Stimulated activated CD8-positive, alpha-beta memory T cell treated with anti-CD3 and anti-CD28 coated beads, Interleukin-15, amount 100 ng/mL, for 4 hours (primary cell): Measurements from ENCODE around the gene GRIK5.
"Not testable (repeated sequence)": the region's sequence is repeated elsewhere in the genome, so short reads cannot be mapped to it uniquely, and the experiment has no call there.

Source experiments
- DNase-seq, 2 donors: peaks; one replicate each; pipeline ENCODE4 v3.0.0-alpha.2; 2020; ENCODE audit warnings: low read depth in 2 of 2

The GRIK5 gene

DNA sequence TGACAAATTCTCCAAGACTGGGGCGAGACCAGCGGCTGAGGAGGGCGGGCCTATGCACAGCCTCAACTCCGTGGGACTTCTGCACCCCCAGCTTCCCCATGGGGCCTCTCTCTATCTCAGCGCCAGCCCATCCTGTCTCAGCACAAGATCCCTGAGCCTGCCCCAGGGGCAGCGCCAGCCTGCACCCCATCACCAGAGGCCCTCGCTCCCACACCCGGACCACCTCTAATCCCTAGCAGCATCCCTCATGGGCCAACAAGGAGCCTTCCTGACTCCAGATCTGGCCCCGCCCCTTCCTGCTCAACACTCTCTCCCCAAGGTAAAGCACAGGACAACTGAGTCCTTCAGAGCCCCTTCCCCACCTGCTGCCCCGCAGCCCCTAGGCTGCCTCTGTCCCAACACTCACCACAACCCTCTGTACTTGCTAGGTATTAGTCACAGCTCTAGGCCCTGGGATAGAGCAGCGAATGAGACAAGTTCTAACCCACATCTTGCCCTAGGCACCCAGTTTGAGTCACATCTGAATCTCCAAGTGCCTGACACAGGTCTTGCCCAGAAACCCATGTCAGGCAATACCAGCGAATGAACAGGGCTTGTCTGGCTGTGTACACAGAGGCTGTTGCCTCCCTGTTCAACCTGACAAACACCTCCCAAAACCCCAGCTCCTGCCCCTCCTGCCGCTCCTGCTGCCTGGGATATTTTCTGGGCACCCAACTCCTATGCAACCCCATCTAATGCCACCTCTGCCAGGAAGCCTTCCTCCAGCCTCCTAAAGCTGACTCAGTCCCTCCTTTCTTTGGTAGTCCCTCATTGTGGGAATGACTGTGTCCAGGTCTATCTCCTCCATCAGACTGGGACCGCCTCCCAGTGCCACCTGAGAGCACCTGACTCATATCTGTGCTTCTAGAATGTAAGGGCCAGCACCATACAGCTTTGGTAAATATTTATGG is 18.6 kb downstream of the GRIK5 start:
- no peak for DNase-seq

DNA sequence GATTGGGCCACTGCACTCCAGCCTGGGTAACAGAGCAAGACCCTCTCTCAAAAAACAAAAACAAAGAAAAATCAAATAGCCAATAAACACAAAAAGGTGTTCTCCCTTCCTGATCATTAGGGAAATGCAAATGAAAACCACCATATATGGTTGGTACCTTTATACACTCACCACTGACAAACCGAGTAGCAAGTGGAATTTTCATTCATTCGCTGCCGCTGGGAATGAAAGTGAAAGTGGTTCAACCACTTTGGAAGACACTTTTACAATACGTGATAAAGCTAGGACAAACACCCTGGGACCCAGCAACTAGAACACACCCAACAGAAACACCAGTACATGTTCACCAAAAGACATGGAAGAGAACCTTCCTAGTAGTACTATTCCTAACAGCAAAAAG is 21.0 kb downstream of the GRIK5 start:
- no peak for DNase-seq

DNA sequence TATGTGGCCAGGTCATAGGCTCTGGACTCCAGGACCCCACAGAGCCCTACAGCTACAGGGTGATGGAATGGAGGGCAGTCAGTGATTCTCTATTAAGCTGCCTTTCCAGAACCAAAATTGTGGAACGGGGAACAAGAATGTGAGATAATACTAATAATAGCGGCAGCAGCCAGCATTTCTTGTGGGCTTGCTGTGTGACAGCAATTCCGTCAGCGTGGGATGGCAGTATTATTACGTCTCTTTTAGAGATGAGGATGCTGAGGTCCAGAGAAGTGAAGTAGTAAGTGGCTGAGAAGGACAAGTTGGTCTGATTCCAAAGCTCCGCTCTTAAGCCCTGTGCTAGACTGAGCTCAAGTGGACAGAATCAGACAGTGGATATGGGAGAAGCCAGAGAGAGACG is 24.4 kb downstream of the GRIK5 start:
- DNase-seq: no peak

DNA sequence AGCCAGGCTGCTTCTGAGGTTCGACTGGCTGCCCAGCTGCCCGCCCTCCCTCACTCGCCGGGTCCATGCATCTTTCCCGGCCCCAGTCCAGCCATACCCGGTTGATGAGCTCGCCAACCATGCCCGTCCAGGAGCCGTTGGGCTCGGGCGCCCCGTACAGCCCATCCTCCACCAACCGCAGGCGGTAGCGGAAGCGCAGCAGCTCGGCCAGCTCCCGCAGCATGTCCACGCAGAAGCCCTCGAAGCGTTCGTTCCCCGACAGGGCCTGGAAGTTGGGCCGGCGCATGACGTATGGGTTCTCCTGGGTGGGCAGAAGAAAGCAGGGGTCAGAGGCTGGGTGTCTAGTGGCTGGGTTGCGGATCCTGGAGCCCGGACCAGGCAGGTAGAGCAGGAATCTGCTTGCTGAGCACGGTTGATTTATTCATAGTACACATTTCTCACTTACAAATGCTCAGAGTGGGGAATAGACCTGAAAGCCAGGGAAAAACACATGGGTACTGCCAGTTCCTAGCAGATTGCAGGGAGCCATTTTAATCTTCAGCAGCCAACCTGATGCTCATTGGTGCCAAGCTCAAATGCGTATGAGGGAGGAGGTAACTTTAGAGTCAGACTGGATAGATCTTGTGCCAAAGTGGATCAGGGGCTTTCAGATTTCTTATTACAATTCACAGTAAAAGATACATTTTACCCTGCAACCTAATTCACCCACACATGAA is 27.4 kb downstream of the GRIK5 start:
- DNase-seq: no peak

DNA sequence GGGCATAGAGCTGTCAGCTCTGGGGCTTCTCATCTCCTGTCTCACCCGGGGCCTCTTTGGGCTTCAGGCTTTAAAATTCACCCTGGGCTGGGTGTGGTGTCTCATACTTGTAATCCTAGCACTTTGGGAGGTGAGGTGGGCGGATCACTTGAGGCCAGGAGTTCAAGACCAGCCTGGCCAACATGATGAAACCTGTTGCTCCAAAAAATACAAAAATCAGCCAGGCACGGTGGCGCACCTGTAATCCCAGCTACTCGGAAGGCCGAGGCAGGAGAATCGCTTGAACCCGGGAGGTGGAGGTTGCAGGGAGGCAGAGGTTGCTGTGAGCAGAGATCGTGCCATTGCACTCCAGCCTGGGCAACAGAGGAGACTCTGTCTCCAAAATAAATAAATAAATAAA is 29.5 kb downstream of the GRIK5 start:
- DNase-seq: not testable (repeated sequence)

DNA sequence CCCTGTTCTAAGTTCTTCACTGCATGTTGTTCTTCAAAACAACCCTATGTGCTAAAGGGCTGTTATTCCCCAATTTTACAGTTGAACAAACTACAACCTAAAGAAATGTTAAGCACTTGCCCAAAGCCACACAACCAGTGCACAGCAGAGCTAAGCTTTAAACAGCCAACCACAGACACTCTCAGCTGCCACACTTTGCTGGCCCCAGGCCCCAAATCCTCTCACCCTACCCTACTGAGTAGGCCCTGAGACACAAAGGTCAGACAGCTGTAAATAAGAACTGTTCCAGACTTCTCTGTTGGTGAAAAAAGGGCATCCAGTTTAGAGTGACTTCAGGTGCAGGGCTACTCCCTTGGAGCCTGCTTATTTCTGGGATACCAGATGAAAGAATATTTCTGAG is 30.0 kb downstream of the GRIK5 start:
- no peak for DNase-seq

DNA sequence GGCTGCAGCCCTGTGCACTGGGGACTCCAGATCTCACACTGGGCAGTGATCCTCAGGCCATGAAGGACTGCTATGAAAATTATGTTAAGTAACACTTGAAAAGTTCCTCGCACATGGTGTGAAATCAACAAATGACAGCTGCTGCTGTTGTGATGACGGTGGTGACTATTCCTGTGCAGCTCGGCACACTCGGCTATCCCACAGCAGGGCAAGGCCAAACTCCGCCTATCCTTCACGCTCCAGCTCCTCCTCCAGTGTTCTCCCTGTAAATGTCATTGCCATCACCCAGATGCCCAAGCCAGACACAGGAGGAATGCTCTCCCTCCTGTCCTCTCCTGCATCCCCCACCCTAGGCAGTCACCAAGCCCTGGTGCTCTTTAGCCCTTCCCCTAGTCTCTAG is 31.3 kb downstream of the GRIK5 start:
- DNase-seq: no peak

DNA sequence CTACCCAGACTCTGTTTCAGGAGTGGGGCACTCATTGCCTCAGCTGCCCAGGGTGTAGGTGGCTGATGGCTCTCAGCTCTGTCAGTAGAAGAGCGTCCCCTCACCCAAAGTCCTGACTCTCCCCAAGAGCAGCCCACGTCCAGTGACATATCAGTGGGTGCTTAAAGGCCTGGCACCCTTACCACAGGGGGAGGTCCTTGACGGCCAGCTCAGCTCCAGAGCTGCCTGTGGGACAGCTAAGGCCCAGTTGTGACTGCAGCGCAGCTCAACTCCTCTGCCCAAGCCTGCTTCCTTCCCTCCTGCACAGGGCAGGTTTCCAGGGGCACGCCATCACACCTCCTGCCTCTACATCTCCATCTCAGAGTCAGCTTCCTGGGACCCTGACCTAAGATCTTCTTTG is 32.4 kb downstream of the GRIK5 start:
- DNase-seq: no peak

DNA sequence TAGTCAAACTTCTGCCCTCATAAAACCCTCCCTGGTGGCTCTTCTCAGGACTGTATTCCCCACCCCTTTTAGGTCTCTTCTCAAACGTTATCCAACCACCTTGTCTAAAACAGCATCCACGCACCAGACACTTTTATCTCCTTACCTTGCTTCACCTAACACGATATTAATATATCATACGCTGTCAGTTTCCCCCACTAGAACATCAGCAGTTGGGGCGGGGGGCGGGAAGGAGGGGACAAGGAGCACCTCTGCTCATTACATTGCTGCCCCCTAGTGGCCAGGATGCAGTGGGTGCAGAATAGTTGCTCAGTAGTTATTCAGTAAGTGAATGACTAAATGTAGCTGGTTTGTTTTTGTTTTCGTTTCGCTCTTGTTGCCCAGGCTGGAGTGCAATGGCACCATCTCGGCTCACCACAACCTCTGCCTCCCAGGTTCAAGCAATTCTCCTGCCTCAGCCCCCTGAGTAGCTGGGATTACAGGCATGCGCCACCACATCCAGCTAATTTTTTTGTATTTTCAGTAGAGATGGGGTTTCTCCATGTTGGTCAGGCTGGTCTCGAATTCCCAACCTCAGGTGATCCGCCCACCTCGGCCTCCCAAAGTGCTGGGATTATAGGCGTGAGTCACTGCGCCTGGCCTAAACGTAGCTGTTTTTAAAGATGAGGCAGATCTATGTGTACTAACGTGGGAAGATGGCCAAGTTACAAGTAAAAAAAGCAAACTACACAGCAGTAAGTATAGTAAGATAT is 35.2 kb downstream of the GRIK5 start:
- peak; percentile 18 to 47 for DNase-seq

DNA sequence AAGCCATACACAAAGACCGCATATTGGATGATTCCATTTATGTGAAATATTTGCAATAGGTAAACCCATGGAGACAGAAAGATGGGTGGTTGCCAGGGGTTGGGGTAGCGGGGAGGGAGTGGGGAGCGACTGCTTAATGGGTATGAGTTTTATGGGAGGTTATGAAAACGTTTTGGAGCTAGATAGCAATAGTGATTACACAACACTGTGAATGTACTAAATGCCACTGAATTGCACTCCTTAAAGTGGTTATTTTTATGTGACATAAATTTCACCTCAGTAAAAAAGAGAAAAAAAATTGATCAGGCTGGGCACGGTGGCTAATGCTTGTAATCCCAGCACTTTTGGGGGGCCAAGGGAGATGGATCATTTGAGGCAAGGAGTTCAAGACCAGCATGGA is 36.6 kb downstream of the GRIK5 start:
- no peak for DNase-seq

DNA sequence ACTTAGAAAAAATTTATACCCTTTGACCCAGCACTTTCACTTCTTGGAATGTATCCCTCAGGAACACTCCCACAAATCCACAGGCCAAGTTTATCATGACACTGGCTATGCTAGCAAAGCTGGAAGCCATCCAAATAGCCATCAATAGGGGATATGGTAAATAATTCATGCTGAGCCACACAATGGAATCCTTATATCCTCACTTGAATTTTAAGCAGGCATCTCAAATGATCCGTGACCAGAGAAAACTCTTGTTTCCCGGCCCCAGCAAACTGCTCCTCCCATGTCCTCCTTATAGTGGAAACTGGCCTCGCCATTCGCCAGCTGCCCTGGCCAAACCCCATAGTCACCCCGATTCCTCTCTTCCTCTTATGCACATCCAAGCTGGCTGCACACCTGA is 37.6 kb downstream of the GRIK5 start:
- no peak for DNase-seq

DNA sequence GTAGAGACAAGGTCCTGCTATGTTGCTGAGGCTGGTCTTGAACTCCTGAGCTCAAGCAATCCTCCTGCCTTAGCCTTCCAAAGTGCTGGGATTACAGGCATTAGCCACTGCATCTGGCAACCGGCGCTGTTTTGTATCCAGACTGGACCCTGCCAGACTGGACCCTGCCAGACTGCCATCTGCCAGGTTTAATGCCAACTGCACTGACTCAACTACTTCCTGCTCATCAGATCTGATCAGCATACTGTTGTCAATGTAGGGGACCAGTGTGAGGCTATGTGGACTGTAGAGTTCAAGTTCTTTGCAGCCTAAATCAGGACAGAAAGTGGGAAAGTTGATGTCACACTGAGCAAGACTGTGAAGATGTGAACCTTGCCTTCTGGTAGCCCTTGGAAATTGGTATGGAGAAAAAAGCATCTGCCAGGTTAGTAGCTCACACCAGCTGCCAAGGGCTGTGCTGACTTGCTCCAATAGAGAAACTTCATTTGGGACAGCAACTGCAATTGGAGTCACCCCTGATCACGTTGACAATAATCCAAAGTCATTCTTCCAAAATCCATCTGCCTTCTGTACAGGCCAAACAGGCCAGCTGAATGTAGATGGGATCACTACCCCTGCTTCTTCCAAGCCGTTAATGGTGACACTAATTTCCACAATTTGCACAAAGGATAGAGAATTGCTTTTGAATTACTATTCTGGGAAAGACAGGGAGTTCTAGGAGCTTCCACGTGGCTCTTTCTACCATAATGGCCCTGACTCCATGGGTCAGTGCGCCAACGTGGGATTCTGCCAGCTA is 39.2 kb downstream of the GRIK5 start:
- DNase-seq: no peak

DNA sequence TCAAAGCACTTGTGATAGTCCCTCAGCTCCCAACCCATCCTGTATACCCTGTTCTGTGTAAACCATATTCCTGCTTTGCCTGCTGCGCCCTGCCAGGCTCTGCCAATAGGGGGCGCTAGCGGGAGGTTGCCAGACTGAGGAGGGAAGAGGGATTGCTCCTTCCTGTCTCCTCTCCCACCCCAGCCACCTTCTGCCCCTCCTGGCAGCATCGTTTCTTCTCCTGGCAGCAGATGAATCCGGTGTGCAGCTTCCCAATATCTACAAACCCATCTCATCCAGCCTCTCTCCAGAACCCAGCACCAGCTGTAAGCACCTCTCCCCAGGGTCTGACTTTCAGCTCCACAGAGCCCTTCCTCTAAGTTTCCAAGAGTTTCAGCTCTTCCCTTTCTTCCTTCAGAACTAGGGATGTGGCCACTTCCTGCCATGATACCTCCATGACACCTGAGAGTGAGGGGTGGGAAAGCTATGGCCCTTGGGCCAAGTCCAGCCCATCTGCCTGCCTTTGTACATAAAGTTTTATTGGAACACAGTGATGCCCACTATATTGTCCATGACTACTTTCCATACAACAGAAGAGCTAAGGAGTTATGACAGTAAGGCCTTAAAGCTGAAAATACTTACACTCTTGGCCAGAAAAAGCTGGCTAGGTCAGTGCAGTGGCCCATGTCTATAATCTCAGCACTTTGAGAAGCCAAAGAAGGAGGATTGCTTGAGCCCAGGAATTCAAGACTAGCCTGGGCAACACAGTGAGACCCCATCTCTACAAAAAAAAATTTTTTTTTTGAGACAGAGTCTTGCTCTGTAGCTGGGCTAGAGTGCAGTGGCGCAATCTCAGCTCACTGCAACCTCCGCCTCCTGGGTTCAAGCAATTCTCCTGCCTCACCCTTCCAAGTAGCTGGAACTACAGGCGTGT is 41.4 kb downstream of the GRIK5 start:
- DNase-seq: no peak

DNA sequence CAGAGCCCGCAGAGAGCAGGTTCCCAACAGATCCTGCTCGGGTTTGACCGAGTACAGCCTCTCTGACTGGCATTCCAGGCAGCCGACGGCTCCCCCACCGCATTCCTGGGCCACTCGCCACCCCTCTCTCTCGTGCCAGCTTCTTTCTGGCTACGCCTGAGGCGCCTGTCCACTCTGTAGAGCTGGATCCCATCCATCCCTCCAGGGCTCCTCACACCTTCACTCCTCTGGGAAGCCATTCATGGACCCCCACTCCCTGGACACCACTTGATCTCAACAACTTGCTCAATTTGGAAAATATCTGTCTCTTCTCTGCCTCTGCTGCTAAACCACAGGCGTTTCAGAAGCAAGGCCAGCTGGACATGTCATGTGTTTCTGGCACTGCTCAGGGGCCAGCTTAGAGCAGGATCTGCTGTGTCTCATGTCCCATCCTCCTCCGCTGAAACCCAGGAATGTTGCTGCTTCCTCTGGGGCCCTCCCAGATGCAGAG is 45.3 kb downstream of the GRIK5 start:
- DNase-seq: no peak

DNA sequence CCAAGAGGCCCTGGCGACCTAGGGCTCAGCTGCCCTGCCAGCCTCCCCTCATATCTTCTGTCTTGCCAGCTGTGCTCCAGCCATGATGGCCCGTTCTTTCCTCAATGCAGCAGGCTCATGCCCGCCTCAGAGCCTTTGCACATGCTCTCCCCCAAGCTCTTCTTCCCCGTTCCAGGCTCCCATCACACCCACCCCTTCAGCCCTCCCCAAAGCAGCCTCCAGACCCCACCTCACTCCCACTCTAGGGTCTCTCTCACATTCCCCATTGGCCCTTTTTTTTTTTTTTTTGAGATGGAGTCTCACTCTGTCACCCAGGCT is 46.1 kb downstream of the GRIK5 start:
- no peak for DNase-seq

DNA sequence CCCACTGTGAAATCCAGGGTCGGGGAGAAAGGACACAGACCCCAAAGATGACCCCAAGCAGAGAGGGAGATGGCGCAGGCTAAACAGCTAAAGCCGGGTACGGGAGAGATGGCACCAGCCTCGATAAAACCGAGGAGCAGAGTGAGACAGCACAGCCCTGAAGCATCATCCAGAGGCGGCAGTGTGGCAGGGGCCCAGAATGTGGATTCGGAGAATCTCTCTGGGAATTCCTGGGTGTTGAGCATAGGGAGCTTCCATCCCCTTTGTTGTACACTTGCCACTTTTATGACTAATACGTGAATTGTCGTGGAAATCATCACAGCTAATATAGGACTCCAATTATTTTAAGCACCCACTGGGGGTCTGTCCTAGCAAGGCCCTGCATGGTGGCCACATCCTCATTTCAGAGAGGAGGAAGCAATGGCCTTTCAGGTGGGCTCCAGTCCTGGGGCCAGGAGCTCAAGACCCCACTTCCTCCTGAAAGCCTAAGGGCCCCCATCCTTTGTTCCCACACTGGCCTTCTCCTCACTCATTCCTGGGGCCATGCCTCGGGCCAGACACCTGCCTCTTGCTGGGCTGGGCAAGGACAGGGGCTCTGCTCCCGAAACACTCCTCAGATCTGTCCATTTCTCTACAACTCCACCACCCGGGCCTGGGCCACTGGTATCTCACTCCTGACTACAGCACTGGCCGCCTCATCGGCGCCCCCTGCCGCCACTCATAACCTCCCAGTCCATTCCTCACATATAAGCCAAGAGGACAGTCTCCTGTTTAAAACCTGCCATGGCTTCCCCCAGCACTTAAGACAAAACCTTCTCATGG is 46.7 kb downstream of the GRIK5 start:
- no peak for DNase-seq

DNA sequence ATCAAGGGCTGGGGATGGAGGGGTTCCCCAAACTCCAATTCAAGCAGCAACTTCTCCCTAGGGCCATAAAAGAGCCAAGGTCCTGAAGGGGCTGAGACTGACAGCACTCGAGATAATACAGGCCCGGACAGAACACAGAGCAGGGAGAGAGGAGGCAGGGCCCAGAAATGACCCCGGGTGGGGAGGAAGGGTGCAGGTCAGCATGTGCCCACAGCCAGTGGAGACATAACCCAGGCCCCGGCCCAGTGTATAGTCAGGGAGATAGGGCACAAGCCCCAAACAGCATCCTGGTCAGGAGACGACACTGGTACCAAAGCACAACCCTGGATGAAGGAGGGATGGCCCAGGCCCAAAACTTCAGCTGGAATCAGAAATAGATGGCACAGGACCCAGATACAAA is 47.4 kb downstream of the GRIK5 start:
- no peak for DNase-seq

DNA sequence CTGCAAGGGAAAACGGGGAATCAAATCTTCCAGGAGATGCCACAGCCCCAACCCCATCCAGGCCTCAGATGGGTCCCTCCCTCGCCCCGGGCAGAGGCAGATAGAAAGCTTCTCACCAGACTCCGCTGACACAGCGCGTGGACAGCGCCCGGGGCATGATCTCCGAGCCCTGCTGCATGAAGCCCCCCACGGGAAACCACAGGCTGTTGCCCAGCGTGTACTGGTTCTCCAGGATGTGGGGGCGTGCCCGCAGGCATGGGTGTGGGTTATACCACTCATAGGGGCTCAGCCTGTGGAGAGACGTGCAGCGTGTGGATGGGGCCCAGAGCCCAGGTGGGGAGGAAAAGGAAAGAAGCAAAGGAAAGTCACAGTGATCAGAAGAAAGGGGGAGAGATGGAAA is 48.8 kb downstream of the GRIK5 start:
- DNase-seq: no peak

DNA sequence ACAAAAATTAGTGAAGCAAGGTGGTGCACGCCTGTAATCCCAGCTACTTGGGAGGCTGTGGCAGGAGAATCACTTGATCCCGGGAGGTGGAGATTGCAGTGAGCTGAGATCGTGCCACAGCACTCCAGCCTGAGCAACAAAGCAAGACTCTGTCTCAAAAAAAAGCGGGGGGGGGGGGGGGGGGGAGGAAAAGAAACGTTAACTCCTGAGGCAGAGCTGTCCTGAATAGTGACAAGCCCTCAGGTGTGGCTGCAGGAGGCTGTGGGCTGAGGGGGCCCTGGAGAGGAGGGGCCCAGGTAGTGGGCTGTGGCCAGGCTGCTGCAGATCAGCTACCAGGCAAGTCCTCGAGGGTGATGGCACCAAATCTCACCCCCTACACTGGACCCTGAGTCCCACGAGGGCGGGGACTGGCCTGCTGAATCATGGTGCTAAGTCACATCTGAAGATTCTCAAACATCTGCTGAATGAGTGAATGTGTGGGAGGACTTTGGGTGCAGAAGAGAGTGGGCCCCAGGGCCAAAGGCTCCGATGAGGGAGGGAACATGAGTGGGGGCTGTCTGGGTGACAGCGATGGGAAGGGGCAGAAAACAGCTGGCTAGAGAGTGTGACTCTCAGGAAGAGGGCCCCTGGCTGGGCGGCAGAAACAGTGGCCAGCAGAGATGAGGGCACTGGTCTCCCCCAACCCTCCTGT is 51.4 kb downstream of the GRIK5 start:
- DNase-seq: no peak
